ENCODE data around the gene CDC42BPA. TPM values are rescaled to one million over a fixed set of nuclear protein-coding genes. Genes with fewer than 3 reads are reported as not detected.

Gene CDC42BPA
- total and polyA plus RNA-seq, 9 of the 15 experiments (the other 6 are each of a cell fraction or from before 2014, with no cell fraction given) = 8.0 to 77.5 (median 52.1) TPM

- no peak for FAIRE-seq
- 48% methylated on average over 8 of the region's 8 CpGs for WGBS (ENCODE audit: insufficient coverage, low coverage, missing lambda C conversion rate)
These were observed 47.5 kb upstream of the CDC42BPA start for GRCh38 chr1:227365473-227366431.

More at GRCh38 chr1:227365473-227366431, 47.5 kb upstream of the CDC42BPA start:
- TF ChIP-seq ESRRB (CRISPR knock-in tag; IDR thresholded peaks at IDR 0.05; ENCODE audit: borderline replicate concordance) (no peak), TEAD4 (IDR thresholded peaks at IDR 0.05; ENCODE audit: low read length) (no peak), TEAD4 (CRISPR knock-in tag; IDR thresholded peaks at IDR 0.05; ENCODE audit: borderline replicate concordance) (no peak), NCOA4 (IDR thresholded peaks at IDR 0.05; ENCODE audit: partially characterized antibody) (peak; percentile 12), OTX1 (CRISPR knock-in tag; IDR thresholded peaks at IDR 0.05) (peak; percentile 77), NR1H2 (CRISPR knock-in tag; IDR thresholded peaks at IDR 0.05) (no peak), RBM25 (IDR thresholded peaks at IDR 0.05; ENCODE audit: low read depth, low read length, severe bottlenecking) (peak; percentile 31), ELF4 (CRISPR knock-in tag; IDR thresholded peaks at IDR 0.05) (peak; percentile 37; the same call in 1 of the 2 replicates), DACH1 (IDR thresholded peaks at IDR 0.05; ENCODE audit: partially characterized antibody) (no peak), HNRNPK (IDR thresholded peaks at IDR 0.05; ENCODE audit: low read depth, low read length, poor library complexity, severe bottlenecking) (peak; percentile 35), ATF7 (IDR thresholded peaks at IDR 0.05) (no peak), ZEB2 (IDR thresholded peaks at IDR 0.05) (no peak)
- TF ChIP-seq, protein P1, sequence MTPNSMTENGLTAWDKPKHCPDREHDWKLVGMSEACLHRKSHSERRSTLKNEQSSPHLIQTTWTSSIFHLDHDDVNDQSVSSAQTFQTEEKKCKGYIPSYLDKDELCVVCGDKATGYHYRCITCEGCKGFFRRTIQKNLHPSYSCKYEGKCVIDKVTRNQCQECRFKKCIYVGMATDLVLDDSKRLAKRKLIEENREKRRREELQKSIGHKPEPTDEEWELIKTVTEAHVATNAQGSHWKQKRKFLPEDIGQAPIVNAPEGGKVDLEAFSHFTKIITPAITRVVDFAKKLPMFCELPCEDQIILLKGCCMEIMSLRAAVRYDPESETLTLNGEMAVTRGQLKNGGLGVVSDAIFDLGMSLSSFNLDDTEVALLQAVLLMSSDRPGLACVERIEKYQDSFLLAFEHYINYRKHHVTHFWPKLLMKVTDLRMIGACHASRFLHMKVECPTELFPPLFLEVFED (CRISPR knock-in tag; conservative IDR thresholded peaks at IDR 0.05) = 0 out of 2 replicates have a peak, but pooled peaks have one; percentile 57
- TF ChIP-seq, protein P2, sequence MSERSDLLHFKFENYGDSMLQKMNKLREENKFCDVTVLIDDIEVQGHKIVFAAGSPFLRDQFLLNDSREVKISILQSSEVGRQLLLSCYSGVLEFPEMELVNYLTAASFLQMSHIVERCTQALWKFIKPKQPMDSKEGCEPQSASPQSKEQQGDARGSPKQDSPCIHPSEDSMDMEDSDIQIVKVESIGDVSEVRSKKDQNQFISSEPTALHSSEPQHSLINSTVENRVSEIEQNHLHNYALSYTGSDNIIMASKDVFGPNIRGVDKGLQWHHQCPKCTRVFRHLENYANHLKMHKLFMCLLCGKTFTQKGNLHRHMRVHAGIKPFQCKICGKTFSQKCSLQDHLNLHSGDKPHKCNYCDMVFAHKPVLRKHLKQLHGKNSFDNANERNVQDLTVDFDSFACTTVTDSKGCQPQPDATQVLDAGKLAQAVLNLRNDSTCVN (CRISPR knock-in tag; IDR thresholded peaks at IDR 0.05) = 0 out of 2 replicates have a peak, but pooled peaks have one; percentile 28
- TF ChIP-seq, protein P3, sequence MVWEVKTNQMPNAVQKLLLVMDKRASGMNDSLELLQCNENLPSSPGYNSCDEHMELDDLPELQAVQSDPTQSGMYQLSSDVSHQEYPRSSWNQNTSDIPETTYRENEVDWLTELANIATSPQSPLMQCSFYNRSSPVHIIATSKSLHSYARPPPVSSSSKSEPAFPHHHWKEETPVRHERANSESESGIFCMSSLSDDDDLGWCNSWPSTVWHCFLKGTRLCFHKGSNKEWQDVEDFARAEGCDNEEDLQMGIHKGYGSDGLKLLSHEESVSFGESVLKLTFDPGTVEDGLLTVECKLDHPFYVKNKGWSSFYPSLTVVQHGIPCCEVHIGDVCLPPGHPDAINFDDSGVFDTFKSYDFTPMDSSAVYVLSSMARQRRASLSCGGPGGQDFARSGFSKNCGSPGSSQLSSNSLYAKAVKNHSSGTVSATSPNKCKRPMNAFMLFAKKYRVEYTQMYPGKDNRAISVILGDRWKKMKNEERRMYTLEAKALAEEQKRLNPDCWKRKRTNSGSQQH (CRISPR knock-in tag; IDR thresholded peaks at IDR 0.05) = 0 out of 2 replicates have a peak, but pooled peaks have one; percentile 43
- H3K27me3 ChIP-seq (ENCODE audit: control insufficient read depth in 2 of 2, insufficient read depth in 2 of 2, low read length in 2 of 2) = no peaks in the 10 kb centered on the region
- ChIA-PET CTCF (ENCODE audit: low intra/inter-chr PET ratio) (no interaction called here), POLR2A (no interaction called here)
- H2AFZ ChIP-seq (ENCODE audit: low read depth, low read length) = no peak overlapping the region
- in situ Hi-C loops (cut with MboI) (no loop called here), intact Hi-C loops (cut with micrococcal nuclease) (no loop called here)
- no peak overlapping the region for H3K9ac ChIP-seq (ENCODE audit: insufficient read depth in 1 of 2, low read depth in 2 of 2, low read length in 2 of 2)
- H3K9me1 ChIP-seq (ENCODE audit: control insufficient read depth, insufficient read depth, low read length) = no peaks in the 10 kb centered on the region
- no peak overlapping the region for H3K4me3 ChIP-seq
- H3K36me3 ChIP-seq (ENCODE audit: control insufficient read depth, insufficient read depth, low read length) = no peaks in the 10 kb centered on the region
- no TSS peak for BruUV-seq (replicated peaks)
- H3K4me1 ChIP-seq (replicated peaks in 1 of 2; ENCODE audit: control insufficient read depth in 2 of 2, insufficient read depth in 2 of 2, low read length in 2 of 2) = peaks cover 8 to 21% of the 10 kb centered on the region in 2 experiments; a peak in 4 of 5 replicates
- no peaks in the 10 kb centered on the region for H3K9me3 ChIP-seq (replicated peaks; ENCODE audit: control insufficient read depth, insufficient read depth, low read depth, low read length)
- H4K20me1 ChIP-seq (replicated peaks; ENCODE audit: control insufficient read depth, insufficient read depth, low read length) = no peaks in the 10 kb centered on the region
- H3K4me2 ChIP-seq (ENCODE audit: insufficient read depth, low read length) = no peak overlapping the region
- no peak overlapping the region for H3K27ac ChIP-seq (ENCODE audit: extremely low read depth, low read depth, low read length)
- no peaks in the 10 kb centered on the region for H3K79me2 ChIP-seq (ENCODE audit: control insufficient read depth, insufficient read depth, low read length)
- no peak for ATAC-seq
- no peak for DNase-seq (ENCODE audit: extremely low read depth in 1 of 4, low spot score in 3 of 4)
